Pancreas (tissue), 10 donors: Measurements from ENCODE around the gene PHF8. TPM values are rescaled to one million over a fixed set of nuclear protein-coding genes. Genes with fewer than 3 reads are reported as not detected.

Experiments
- ATAC-seq, 4 donors: fragments of 200-7000 bp; cut with Tn5 transposase; one replicate each; pipeline versions ENCODE4 v1.8.0 to v1.9.1; 2020; ENCODE audit warnings: mild to moderate bottlenecking in 4 of 4, moderate library complexity in 4 of 4
- DNase-seq, 6 donors: peaks; one replicate each; pipeline ENCODE4 v3.0.0-alpha.2; 2020
- FAIRE-seq: peaks from 2 replicates; lab custom pipeline; 2012; peaks lifted over from hg19 to GRCh38; lab: Jason Lieb, UNC
- H3K27ac ChIP-seq, 4 donors: fragments of 200-600 bp; sonication (generic); 1 replicate in 3 of 4; 2 replicates in 1 of 4; pipeline versions ENCODE4 v1.5.0 to v1.8.0; 2020
- H3K27me3 ChIP-seq, 4 donors: fragments of 200-600 bp; one replicate each; pipeline ENCODE4 v1.8.0; 2021
- H3K36me3 ChIP-seq, 3 donors: fragments of 200-600 bp; sonication (generic) in 1 of 3; one replicate each; pipeline versions ENCODE4 v1.5.0 to v1.8.0; 2020 to 2021
- H3K4me1 ChIP-seq, 3 donors: fragments of 200-600 bp; one replicate each; pipeline ENCODE4 v1.8.0; 2021
- H3K4me3 ChIP-seq, 4 donors: fragments of 200-600 bp; sonication (generic) in 2 of 4; one replicate each; pipeline versions ENCODE4 v1.5.0 to v1.8.0; 2020 to 2021
- H3K9me3 ChIP-seq, 4 donors: fragments of 200-600 bp; one replicate each; pipeline ENCODE4 v1.8.0; 2021
- CTCF ChIP-seq, 4 donors: fragments of 200-600 bp; sonication (generic) in 3 of 4; IDR thresholded peaks; one replicate each; pipeline versions ENCODE4 v1.5.0 to v1.8.0; 2021; ENCODE audit warnings: antibody characterized with exemption in 4 of 4
- WGBS, 2 donors: extraction: QIAGEN DNeasy Blood & Tissue Kit; methylation state at CpG; one replicate each; pipeline ENCODE4 v1.1.7; 2013; 5-methylcytosine and 5-hydroxymethylcytosine counted together
- intact Hi-C, 3 donors: fragments of 100-400 bp; cut with DNase I; formaldehyde crosslinking; loops; one replicate each; pipeline versions ENCODE4 v1.11.1 to v1.14.2; 2022
- polyA plus RNA-seq, 2 donors: library from polyadenylated mRNA; stranded (reverse); fragments of 200-250 nt; gene quantifications; one replicate each; pipeline ENCODE4 v1.2.3, GENCODE V29; 2013
- total RNA-seq, 6 donors: library from RNA; stranded (reverse); fragmentation: NEBNext Ultra II Directional in 4 of 6; extraction: Animal tissue kit (Norgen Biotek cat#: 25700) in 4 of 6; gene quantifications; one replicate each; pipeline versions ENCODE4 v1.2.1 to v1.2.4, GENCODE V29; 2021 to 2023
- donor health status: healthy with polysubstance abuse.
- donor health status: DM: no; HTN: no; CAD: no; lungs with moderate emphysema.
- donor health status: DM: no; HTN: no; CAD: no.
- donor health status: control.
- donor health status: control.
- donor health status: Bipolar disorder and iron deficiency.
- donor health status: DM: yes; HTN: yes; CAD: no.
- donor health status: DM: no; HTN: no; CAD: no.
- donor health status: DM: no; HTN: no; CAD: no.
- donor health status: DM: yes; HTN: yes; CAD: no.

PHF8 gene
- total and polyA plus RNA-seq, 8 donors = 10.9 to 21.3 (median 14.6) TPM

DNA sequence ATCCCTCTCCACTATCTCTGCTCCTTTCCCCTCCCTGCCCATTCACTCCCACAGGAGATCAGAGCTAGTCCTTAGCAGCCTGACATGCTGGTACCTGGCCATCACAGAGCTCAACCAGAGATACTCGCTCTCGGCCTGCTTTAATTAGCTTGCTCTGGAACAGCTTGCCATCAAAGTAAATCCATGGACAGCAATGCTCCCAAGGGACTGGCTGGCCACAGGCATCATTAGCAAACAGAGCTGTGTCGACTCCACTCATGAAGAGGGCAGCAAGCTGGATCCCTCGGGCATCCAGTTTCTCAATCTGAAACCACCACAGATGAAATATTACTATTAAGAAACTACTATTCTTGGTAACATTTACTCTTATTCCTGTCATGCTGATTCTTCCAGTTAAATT is 43.4 kb upstream of the PHF8 start:
- peaks cover 0 to 4% (median 0%) of the 10 kb centered on the region in 4 donors for H3K27me3 ChIP-seq
- intact Hi-C loops = no loop called here
- DNase-seq (no peak), ATAC-seq (no peak), FAIRE-seq (no peak)
- 79 to 93% methylated on average over 4 of the region's 4 CpGs for WGBS, 2 donors
- no peak for TF ChIP-seq CTCF (IDR thresholded peaks at IDR 0.05)
- no peaks in the 10 kb centered on the region for H3K4me1 ChIP-seq
- H3K27ac ChIP-seq = no peak overlapping the region
- no peak overlapping the region for H3K4me3 ChIP-seq
- H3K9me3 ChIP-seq = no peaks in the 10 kb centered on the region
- no peaks in the 10 kb centered on the region for H3K36me3 ChIP-seq

DNA sequence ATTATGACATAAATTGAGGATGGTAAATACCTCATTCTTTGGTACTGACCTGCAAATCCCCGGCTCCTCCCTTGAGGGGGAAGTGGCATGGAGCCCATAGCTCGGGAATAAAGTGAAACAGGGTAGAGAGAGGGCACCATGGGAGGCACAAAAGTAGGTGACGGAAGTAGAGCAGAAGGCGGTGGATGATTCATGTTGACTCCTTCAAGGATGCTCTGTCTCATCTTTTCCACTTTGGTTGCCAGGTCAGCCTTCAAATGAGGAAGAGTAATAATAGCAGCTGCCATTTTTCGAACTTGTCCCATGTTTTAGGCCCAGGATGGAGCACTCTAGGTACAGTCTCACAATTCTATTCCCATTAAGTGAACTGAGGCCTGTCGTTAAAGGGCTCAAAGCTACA is 41.4 kb upstream of the PHF8 start:
- ATAC-seq (no peak), DNase-seq (no peak), FAIRE-seq (no peak)
- Histone ChIP-seq H3K4me3 (no peak overlapping the region), H3K27me3 (peaks cover 0 to 4% (median 0%) of the 10 kb centered on the region in 4 donors), H3K36me3 (no peaks in the 10 kb centered on the region), H3K9me3 (no peaks in the 10 kb centered on the region), H3K4me1 (no peaks in the 10 kb centered on the region), H3K27ac (no peak overlapping the region)
- 77 to 95% methylated on average over 6 of the region's 6 CpGs for WGBS, 2 donors
- intact Hi-C loops = no loop called here
- TF ChIP-seq CTCF (IDR thresholded peaks at IDR 0.05) = no peak

GRCh38 chrX:54076903-54077302 is 32.6 kb upstream of the PHF8 start:
- Histone ChIP-seq H3K27ac (no peak overlapping the region), H3K36me3 (no peaks in the 10 kb centered on the region), H3K9me3 (no peaks in the 10 kb centered on the region), H3K4me3 (no peak overlapping the region), H3K4me1 (no peaks in the 10 kb centered on the region), H3K27me3 (no peaks in the 10 kb centered on the region)
- WGBS, 2 donors = 80 to 96% methylated on average over 2 of the region's 2 CpGs
- DNase-seq = no peak
- intact Hi-C loops = no loop called here
- no peak for TF ChIP-seq CTCF (IDR thresholded peaks at IDR 0.05)
- ATAC-seq = no peak
- no peak for FAIRE-seq

DNA sequence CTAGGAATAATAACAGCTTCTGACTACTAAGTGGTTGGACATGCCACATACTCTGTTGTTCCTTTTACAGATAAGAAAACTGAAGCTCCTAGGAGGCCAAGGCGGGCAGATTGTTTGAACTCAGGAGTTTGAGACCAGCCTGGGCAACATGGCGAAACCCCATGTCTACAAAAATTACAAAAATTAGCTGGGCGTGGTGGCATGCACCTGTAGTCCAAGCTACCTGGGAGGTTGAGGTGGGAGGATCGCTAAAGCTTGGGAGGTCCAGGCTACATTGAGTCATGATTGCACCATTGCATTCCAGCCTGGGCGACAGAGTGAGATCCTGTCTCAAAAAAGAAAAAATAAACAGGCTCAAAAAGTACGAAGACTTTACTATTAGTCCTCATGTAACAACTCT is 30.6 kb upstream of the PHF8 start:
- Histone ChIP-seq H3K27me3 (no peaks in the 10 kb centered on the region), H3K36me3 (no peaks in the 10 kb centered on the region), H3K4me1 (no peaks in the 10 kb centered on the region), H3K27ac (no peak overlapping the region), H3K9me3 (no peaks in the 10 kb centered on the region), H3K4me3 (no peak overlapping the region)
- DNase-seq (no peak), ATAC-seq (no peak), FAIRE-seq (no peak)
- 82 to 95% methylated on average over 6 of the region's 6 CpGs for WGBS, 2 donors
- TF ChIP-seq CTCF (IDR thresholded peaks at IDR 0.05) = no peak
- intact Hi-C loops = no loop called here

GRCh38 chrX:54067766-54068165 is 23.5 kb upstream of the PHF8 start:
- no peaks in the 10 kb centered on the region for H3K36me3 ChIP-seq
- TF ChIP-seq CTCF (IDR thresholded peaks at IDR 0.05) = no peak
- intact Hi-C loops = no loop called here
- H3K4me1 ChIP-seq = no peaks in the 10 kb centered on the region
- WGBS, 2 donors = 71 to 90% methylated on average over 2 of the region's 2 CpGs
- DNase-seq (no peak), ATAC-seq (no peak), FAIRE-seq (no peak)
- H3K27ac ChIP-seq = no peak overlapping the region
- no peaks in the 10 kb centered on the region for H3K27me3 ChIP-seq
- no peak overlapping the region for H3K4me3 ChIP-seq
- H3K9me3 ChIP-seq = no peaks in the 10 kb centered on the region
